ENCODE measurements around the gene GMCL2. TPM values are rescaled to one million over a fixed set of nuclear protein-coding genes. Genes with fewer than 3 reads are reported as not detected.

GMCL2 gene
- polyA plus RNA-seq, 1 of the 3 experiments (the other 2 are of a cell fraction) = not detected

DNA sequence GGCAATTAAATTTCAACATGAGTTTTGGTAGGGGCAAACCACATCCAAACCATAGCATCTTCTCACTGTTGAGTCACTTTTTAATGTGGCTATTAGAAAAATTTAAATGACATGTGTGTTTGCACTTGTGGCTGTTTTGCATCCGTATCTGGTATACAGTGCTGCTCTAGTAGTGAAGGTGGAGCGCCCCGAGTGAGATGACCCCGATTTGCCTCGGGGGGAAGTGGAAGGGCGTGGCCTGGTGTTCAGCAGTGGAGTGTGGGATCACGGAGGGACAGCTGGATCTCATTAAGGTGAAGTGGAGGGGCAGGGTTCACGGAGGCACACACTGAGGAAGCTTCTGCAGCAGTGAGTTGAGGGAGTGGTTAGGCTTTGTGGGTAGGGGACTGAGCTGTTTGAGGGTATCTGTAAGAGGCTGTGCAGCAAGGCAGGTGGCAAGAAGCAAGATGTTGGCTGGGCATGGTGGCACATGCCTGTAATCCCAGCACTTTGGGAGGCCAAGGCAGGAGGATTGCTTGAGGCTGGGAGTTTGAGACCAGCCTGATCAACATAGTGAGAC, 6.2 kb upstream of the GMCL2 start:
- Histone ChIP-seq H3K4me2 (no peak overlapping the region), H3K9me3 (no peaks in the 10 kb centered on the region), H3K9ac (no peak overlapping the region), H3K4me1 (ENCODE audit: control insufficient read depth in 1 of 2, insufficient read depth in 2 of 2, low read depth in 1 of 2, low read length in 1 of 2) (no peaks in the 10 kb centered on the region), H3K36me3 (replicated peaks in 1 of 2; ENCODE audit: control insufficient read depth in 1 of 2, insufficient read depth in 2 of 2, low read length in 1 of 2) (no peaks in the 10 kb centered on the region), H3K27me3 (ENCODE audit: insufficient read depth) (no peaks in the 10 kb centered on the region; the same call in 1 of the 2 replicates), H3K4me3 (ENCODE audit: low read depth in 2 of 2, low read length in 1 of 2) (no peak overlapping the region), H2AFZ (ENCODE audit: low read depth) (no peak overlapping the region), H3F3A (replicated peaks; ENCODE audit: insufficient read depth) (no peaks in the 10 kb centered on the region), H3K9me2 (no peaks in the 10 kb centered on the region), H3K27ac (ENCODE audit: low read depth in 2 of 2, low read length in 1 of 2) (no peak overlapping the region), H4K20me1 (ENCODE audit: insufficient read depth) (no peaks in the 10 kb centered on the region), H3K79me2 (ENCODE audit: insufficient read depth) (no peaks in the 10 kb centered on the region)
- WGBS (ENCODE audit: low lambda C conversion rate) = 33% methylated on average over 8 of the region's 8 CpGs
- ChIA-PET CTCF (no interaction called here), POLR2A (no interaction called here)
- no peak for DNase-seq
- TF ChIP-seq JUND (IDR thresholded peaks at IDR 0.05) (no peak), USF1 (IDR thresholded peaks at IDR 0.05; ENCODE audit: borderline replicate concordance, low read depth) (no peak), GATA2 (CRISPR knock-in tag; IDR thresholded peaks at IDR 0.05) (no peak), ELF1 (IDR thresholded peaks at IDR 0.05) (no peak), FOXJ3 (CRISPR knock-in tag; IDR thresholded peaks at IDR 0.05) (no peak), FOXM1 (IDR thresholded peaks at IDR 0.05; ENCODE audit: low read depth) (no peak), RXRA (IDR thresholded peaks at IDR 0.05; ENCODE audit: borderline replicate concordance, low read depth) (no peak), MEF2A (IDR thresholded peaks at IDR 0.05; ENCODE audit: borderline replicate concordance, low read depth) (no peak), MAX (IDR thresholded peaks at IDR 0.05; ENCODE audit: low read depth) (no peak), EP300 (IDR thresholded peaks at IDR 0.05; ENCODE audit: borderline replicate concordance in 1 of 2, low read depth in 1 of 2, low read length in 1 of 2) (no peak), GABPA (IDR thresholded peaks at IDR 0.05; ENCODE audit: low read depth) (no peak), CHD2 (IDR thresholded peaks at IDR 0.05; ENCODE audit: low read length, partially characterized antibody) (no peak), NFIC (IDR thresholded peaks at IDR 0.05; ENCODE audit: borderline replicate concordance) (no peak)
- TF ChIP-seq, protein P1, sequence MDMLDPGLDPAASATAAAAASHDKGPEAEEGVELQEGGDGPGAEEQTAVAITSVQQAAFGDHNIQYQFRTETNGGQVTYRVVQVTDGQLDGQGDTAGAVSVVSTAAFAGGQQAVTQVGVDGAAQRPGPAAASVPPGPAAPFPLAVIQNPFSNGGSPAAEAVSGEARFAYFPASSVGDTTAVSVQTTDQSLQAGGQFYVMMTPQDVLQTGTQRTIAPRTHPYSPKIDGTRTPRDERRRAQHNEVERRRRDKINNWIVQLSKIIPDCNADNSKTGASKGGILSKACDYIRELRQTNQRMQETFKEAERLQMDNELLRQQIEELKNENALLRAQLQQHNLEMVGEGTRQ (IDR thresholded peaks at IDR 0.05; ENCODE audit: borderline replicate concordance, low read depth, low read length) = no peak
- TF ChIP-seq, protein P2, sequence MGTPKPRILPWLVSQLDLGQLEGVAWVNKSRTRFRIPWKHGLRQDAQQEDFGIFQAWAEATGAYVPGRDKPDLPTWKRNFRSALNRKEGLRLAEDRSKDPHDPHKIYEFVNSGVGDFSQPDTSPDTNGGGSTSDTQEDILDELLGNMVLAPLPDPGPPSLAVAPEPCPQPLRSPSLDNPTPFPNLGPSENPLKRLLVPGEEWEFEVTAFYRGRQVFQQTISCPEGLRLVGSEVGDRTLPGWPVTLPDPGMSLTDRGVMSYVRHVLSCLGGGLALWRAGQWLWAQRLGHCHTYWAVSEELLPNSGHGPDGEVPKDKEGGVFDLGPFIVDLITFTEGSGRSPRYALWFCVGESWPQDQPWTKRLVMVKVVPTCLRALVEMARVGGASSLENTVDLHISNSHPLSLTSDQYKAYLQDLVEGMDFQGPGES (IDR thresholded peaks at IDR 0.05; ENCODE audit: low read depth, low read length) = no peak

DNA sequence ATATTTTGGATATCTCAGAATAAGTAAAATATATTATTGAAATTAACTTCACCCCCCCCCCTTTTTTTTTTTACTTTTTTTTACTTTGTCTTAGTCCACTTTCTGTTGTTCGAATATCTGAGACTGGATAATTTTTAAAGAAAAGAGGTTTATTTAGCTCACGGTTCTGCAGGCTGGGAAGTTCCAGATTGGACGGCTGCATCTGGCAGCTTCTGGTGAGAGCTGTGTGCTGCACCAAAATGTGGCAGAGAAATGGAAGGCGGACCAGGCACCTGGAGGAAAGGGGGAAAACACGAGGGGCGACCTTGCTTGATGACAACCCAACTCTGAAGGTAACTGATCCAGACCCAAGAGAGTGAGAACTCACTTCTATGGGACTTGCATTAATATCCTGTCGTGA, 5.6 kb upstream of the GMCL2 start:
- H3K4me1 ChIP-seq (ENCODE audit: control insufficient read depth in 1 of 2, insufficient read depth in 2 of 2, low read depth in 1 of 2, low read length in 1 of 2) = no peaks in the 10 kb centered on the region
- H3K4me2 ChIP-seq = no peak overlapping the region
- H3K9me3 ChIP-seq = no peaks in the 10 kb centered on the region
- no peaks in the 10 kb centered on the region for H3F3A ChIP-seq (replicated peaks; ENCODE audit: insufficient read depth)
- no peak for TF ChIP-seq CHD2 (IDR thresholded peaks at IDR 0.05; ENCODE audit: low read length, partially characterized antibody)
- TF ChIP-seq, protein P3, sequence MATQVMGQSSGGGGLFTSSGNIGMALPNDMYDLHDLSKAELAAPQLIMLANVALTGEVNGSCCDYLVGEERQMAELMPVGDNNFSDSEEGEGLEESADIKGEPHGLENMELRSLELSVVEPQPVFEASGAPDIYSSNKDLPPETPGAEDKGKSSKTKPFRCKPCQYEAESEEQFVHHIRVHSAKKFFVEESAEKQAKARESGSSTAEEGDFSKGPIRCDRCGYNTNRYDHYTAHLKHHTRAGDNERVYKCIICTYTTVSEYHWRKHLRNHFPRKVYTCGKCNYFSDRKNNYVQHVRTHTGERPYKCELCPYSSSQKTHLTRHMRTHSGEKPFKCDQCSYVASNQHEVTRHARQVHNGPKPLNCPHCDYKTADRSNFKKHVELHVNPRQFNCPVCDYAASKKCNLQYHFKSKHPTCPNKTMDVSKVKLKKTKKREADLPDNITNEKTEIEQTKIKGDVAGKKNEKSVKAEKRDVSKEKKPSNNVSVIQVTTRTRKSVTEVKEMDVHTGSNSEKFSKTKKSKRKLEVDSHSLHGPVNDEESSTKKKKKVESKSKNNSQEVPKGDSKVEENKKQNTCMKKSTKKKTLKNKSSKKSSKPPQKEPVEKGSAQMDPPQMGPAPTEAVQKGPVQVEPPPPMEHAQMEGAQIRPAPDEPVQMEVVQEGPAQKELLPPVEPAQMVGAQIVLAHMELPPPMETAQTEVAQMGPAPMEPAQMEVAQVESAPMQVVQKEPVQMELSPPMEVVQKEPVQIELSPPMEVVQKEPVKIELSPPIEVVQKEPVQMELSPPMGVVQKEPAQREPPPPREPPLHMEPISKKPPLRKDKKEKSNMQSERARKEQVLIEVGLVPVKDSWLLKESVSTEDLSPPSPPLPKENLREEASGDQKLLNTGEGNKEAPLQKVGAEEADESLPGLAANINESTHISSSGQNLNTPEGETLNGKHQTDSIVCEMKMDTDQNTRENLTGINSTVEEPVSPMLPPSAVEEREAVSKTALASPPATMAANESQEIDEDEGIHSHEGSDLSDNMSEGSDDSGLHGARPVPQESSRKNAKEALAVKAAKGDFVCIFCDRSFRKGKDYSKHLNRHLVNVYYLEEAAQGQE (IDR thresholded peaks at IDR 0.05; ENCODE audit: low read depth, low read length) = no peak
- no peak for TF ChIP-seq FOXJ3 (CRISPR knock-in tag; IDR thresholded peaks at IDR 0.05)
- TF ChIP-seq ELF1 (IDR thresholded peaks at IDR 0.05) = no peak
- TF ChIP-seq, protein P2 (IDR thresholded peaks at IDR 0.05; ENCODE audit: low read depth, low read length) = no peak
- no peak for TF ChIP-seq RFX5 (IDR thresholded peaks at IDR 0.05; ENCODE audit: low read length)
- TF ChIP-seq TCF12 (IDR thresholded peaks at IDR 0.05) = no peak
- no peak for TF ChIP-seq RCOR1 (IDR thresholded peaks at IDR 0.05; ENCODE audit: low read length)
- no peak for TF ChIP-seq FOXM1 (IDR thresholded peaks at IDR 0.05; ENCODE audit: low read depth)
- ChIA-PET CTCF (no interaction called here), POLR2A (no interaction called here)
- H3K27me3 ChIP-seq (ENCODE audit: insufficient read depth) = no peaks in the 10 kb centered on the region; the same call in 1 of the 2 replicates
- no peaks in the 10 kb centered on the region for H3K79me2 ChIP-seq (ENCODE audit: insufficient read depth)
- H3K4me3 ChIP-seq (ENCODE audit: low read depth in 2 of 2, low read length in 1 of 2) = no peak overlapping the region
- no peak overlapping the region for H3K9ac ChIP-seq
- DNase-seq = no peak
- H2AFZ ChIP-seq (ENCODE audit: low read depth) = no peak overlapping the region
- no peaks in the 10 kb centered on the region for H4K20me1 ChIP-seq (ENCODE audit: insufficient read depth)
- H3K9me2 ChIP-seq = no peaks in the 10 kb centered on the region
- H3K36me3 ChIP-seq (replicated peaks in 1 of 2; ENCODE audit: control insufficient read depth in 1 of 2, insufficient read depth in 2 of 2, low read length in 1 of 2) = no peaks in the 10 kb centered on the region
- 55% methylated on average over 6 of the region's 7 CpGs for WGBS (ENCODE audit: low lambda C conversion rate)
- H3K27ac ChIP-seq (ENCODE audit: low read depth in 2 of 2, low read length in 1 of 2) = no peak overlapping the region
